Measurements from ENCODE around the gene CHRNA4.

Gene CHRNA4

GRCh38 chr20:63331741-63332400, 29.3 kb downstream of the CHRNA4 start:
- no peak for DNase-seq

- DNase-seq = no peak
Measured at GRCh38 chr20:63330940-63331339, 30.2 kb downstream of the CHRNA4 start.

- DNase-seq = no peak
Measured at GRCh38 chr20:63330084-63330760, 30.9 kb downstream of the CHRNA4 start.

- DNase-seq = no peak
Measured at GRCh38 chr20:63329331-63330083, 31.6 kb downstream of the CHRNA4 start.

DNA sequence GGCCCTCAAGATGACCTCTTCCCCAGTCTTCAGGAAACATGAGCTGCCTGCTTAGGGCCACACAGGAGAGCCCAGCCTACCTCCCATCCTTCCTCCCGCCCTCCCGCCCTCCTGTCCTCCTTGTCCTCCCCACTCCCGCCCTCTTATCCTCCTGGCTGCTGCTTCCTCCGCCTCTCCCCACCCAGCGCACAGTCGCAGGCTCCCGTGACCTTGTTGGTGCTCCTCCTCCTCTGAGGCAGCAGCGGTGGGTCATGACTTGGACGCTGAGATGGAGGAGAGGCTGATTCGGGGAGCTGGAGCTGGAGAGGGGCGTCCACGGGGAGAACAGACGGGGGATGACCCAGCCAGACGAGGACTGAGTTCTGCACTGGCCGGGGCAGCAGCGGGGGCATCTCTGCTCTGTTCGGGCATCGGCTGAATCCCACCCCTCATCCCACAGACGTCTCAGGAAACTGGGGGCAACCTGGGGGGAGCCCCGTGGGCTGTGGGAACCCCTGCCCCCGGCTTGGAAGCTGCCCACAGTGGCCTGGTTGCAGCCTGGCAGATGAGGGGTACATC, 32.4 kb downstream of the CHRNA4 start:
- no peak for DNase-seq

DNA sequence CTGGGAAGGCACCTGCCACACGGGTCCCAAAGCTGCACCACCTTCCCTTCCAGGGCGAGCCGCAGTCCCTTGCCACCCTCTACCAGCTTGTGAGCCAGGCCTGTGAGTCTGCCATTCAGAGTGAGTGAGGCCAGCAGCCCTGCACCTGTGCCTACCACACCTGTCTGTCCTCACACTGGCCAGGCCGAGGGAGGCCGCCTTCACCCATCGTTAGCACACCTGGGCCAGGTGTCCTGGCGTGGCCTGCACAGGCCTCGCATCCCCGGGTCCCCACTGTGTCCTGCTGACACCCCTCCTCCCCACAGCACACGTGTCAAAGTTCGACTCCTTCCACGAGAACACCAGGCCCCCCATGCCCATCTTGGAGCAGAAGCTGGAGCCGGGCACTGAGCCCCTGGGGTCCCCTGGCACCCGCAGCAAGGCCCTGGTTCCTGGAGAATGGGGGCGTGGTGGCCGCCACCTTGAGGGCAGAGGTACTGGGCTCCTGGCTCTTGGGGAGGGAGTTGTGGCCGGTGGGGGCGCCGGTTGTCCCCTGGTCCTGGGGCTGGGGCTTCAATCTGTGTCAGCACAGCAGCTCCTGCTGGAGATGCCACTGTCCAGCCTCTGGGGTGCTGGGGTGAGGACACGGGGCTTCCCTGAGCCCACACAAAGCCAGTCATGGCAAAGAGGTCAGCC, 33.0 kb downstream of the CHRNA4 start:
- no peak for DNase-seq

DNA sequence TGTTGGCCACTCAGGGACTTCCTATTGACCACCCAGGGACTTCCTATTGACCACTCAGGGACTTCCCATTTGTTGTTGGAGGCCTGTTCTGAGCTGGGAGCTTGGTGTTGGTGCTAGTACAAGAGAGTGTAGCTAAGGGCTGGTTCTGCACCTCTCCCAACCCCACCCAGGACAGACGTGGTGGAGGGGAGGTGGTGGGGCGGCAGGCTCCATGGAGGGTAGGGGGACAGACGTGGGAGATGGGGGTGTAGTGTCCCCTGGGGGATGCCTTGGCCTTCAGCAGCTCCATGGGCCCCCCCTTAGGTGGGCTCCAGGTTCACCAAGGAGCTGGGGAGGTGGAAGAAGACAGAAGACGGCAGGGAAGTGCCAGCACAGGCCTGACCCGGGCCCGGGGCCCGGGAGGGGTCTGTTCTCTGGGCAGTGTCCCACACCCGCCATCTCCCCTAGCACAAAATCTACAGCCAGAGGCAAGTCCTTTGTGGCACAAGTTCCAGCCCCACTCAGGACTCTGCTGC, 33.9 kb downstream of the CHRNA4 start:
- DNase-seq = no peak

DNA sequence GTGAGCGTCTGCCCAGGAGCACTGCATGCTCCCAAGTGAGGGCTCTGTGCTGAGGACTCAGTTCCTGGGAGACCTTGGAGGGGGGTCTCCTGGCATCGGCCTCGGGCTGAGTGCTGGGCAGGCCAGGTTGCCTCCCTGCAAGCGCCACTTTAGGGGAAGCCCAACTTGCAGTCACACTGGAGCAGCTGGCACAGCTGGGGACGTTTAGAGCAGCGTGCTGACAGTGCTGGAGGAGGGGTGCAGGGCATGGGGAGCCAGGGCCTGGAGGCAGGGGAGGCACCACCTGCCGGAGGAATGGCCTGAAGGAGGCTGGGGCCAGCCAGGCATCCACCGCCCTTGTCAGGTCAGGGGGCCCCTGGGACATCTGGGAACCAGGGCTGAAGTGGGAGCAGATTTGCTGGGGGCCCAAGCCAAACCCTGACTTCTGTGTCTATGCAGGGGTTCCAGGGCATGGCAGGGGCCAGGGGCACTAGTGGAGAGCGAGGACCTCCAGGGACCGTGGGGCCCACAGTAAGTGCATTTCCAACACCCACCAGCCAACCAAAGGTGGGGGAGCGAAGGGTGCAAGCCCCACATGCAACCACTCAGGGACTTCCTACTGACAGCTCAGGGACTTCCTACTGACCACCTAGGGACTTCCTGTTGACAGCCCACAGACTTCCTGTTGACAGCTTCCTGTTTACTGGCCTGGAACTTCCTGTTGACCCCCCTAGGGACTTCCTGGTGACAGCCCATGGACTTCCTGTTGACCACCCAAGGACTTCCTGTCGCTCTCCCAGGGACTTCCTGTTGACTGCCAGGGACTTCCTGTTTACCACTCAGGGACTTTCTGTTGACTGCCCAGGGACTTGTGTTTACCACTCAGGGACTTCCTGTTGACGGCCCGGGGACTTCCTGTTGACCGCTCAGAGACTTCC, 34.6 kb downstream of the CHRNA4 start:
- no peak for DNase-seq

- no peak for DNase-seq
Measured at GRCh38 chr20:63325554-63326313, 35.4 kb downstream of the CHRNA4 start.

DNA sequence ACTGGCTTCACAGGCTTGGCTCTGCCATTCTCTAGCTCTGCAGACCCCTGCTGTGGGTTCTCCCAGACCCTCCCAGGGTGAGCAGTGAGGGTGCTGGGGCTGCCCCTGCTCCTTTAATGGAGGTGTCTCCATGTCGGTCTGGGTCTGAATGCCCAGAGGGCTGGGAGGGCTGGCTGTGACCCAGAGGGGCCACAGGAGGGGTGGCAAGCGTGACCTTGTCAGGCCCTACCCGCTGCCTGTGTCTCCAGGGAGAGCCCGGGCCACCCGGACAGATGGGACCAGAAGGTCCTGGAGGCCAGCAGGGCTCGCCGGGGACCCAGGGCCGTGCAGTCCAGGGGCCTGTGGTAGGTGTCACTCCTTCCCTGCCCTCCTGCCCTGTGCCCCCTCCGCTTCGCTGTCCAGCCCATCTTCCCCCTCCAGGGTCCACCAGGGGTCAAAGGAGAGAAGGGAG, 36.1 kb downstream of the CHRNA4 start:
- no peak for DNase-seq

DNA sequence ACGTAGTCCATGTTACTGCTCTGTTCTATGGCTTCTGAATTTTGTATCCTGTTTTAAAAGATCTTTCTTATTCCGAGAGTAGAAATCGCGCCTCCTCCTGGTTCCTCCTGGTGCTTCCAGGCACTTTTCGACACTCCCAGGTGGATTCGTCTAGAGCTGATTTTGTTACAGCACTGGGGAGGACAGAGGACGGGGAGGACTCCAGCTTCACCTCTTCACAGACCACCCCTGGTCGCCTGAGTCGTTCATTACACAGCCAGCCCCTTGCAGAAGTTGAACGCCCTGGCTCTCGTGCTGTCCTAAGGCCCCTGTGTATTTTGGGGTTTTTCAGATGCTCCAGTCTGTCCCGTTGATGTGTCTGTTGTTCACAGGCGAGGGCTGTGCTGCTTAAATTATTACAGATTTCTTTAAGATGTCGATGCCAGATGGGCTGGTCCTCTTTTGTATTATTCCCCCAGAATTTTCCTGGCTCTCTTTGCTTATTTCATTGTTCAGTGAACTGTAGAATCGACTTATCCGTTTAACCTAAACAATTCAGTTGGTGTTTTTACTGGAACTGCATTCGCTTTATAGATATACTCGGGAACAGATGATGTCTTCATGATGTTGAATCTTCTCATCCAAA, 37.7 kb downstream of the CHRNA4 start:
- DNase-seq = no peak

DNA sequence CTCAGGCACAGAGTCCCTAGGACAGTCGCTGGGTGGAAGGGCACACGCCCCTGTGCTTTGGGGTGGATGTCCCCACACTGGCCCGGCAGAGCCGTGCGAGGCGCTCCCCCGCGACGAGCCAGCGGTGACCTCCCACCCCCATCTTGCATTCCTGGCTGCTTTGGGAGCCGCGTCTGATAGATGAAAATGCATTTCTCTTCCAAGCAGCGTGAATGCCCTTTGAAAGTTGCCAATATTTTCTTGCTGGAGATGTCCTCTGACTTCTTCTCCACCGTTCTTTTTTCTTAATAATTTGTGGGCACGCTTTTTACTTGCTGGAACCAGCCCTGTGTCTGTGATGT, 38.2 kb downstream of the CHRNA4 start:
- DNase-seq = no peak

DNA sequence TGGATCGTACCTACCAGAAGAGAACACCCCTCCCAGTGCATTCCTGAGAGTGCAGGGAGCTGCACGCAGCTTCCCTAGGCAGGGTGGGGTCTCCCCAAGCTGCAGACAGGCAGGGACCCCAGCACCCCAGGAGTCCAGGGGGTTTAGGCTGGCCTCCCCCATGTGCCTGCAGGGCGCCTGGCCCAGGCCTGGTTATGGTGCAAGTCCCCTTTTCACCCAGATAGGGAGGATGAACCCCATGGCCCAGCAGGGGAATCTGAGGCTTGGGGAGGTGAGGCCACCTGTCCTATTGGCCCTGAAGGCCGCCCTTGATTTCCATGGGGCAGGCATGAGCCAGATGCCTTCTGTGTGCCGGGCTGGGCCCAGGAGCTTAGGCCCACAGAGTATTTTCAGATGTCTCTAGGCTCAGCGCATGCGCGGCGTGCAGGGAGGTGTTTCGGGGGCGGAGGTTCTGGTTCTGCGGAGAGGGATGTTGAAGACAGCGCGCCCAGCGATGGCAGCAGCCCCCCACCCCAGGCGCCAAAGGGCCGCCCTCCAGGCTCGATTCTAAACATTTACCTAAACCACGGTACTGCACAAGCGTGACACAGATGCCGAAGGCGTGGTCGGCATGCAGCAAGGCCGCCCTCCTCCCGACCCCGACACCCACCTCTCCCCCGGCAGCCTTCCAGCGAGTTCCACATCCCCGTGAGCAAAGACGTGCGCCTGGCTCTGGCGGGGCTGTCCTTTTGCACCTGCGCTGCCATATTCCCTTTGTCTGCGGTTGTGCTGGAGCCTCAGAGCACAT, 38.8 kb downstream of the CHRNA4 start:
- no peak for DNase-seq

GRCh38 chr20:63321148-63321831, 39.9 kb downstream of the CHRNA4 start:
- no peak for DNase-seq

- no peak for DNase-seq
Measured at GRCh38 chr20:63320616-63321147, 40.5 kb downstream of the CHRNA4 start.

GRCh38 chr20:63320041-63320511, 41.1 kb downstream of the CHRNA4 start:
- DNase-seq = no peak

DNA sequence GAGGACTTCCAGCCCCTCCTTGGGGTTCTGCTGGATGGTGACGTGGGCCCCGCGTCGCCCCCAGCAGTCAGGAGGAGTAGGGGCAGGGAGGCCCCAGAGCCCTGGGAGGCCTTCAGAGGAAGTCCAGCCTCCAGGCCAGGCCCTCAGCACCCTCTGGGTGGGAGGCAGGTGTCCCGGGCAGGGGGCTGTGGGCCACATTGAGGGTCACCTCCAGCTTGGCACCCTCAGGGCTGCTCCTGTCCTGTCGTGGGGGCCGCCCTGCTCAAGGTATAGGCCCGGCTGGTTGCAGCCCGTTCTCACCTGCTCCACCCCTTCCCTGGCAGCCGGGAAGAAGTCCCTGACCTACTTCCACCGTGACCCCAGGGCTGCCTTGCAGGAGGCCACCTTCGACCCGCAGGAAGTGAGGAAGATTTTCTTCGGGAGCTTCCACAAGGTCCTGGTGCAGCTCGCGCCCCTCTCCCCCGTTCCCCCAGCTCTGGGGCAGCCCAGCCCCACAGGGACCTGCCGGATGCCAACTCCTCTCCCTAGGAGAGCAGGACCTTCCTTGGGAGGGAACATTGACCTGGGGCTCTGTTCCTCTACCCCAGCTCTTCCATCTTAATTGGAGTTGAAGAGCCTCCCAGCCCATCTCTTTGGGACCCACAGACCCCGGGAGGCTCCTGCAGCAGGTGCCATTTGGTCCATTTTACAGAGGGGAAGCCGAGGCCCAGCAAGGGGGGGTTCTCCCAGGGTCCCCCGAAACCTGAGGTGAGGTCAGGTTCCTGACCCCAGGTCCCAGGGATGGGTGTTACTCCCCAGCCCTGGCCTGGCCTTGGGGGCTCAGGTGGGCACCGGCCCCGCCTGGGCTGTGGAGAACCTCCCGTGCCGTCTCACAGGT, 41.7 kb downstream of the CHRNA4 start:
- no peak for DNase-seq

Measured in NCI-H1092 treated with DMSO at 0.1 percent for 48 hours (cell line).